Measurements from ENCODE around the gene TRAF3.

GRCh38 chr14:102872020-102872419, 94.8 kb downstream of the TRAF3 start:
- TF ChIP-seq CTCF (IDR thresholded peaks at IDR 0.05) = no peak
- no peak for TF ChIP-seq POLR2AphosphoS5 (IDR thresholded peaks at IDR 0.05; ENCODE audit: low read depth, low read length)
- no peak for TF ChIP-seq TCF7L2 (IDR thresholded peaks at IDR 0.05; ENCODE audit: low read depth, low read length)

Data from Panc1 (cell line).